Parathyroid adenoma (tissue), 2 donors: ENCODE results near the gene CHCHD1.
"Not testable (repeated sequence)": the region's sequence is repeated elsewhere in the genome, so short reads cannot be mapped to it uniquely, and the experiment has no call there.

Experiments
- H2AFZ ChIP-seq: fragments of 300-600 bp; sonication (generic); one replicate; pipeline ENCODE4 v1.7.0; 2017; ENCODE audit warnings: antibody characterized with exemption, mild to moderate bottlenecking
- H3K27ac ChIP-seq: fragments of 300-600 bp; sonication (generic); one replicate; pipeline ENCODE4 v1.7.0; 2017
- H3K27me3 ChIP-seq: fragments of 300-600 bp; sonication (generic); one replicate; pipeline ENCODE4 v1.7.0; 2017; ENCODE audit warnings: low read length; ENCODE audit not compliant: control insufficient read depth, insufficient read depth
- H3K36me3 ChIP-seq: fragments of 300-600 bp; sonication (generic); one replicate; pipeline ENCODE4 v1.7.0; 2017; ENCODE audit warnings: low read length; ENCODE audit not compliant: control insufficient read depth, insufficient read depth
- H3K4me1 ChIP-seq: fragments of 300-600 bp; sonication (generic); one replicate; pipeline ENCODE4 v1.7.0; 2017; ENCODE audit warnings: control low read depth
- H3K4me2 ChIP-seq: fragments of 300-600 bp; sonication (generic); one replicate; pipeline ENCODE4 v1.7.0; 2017; ENCODE audit warnings: low read length
- H3K4me3 ChIP-seq: fragments of 300-600 bp; sonication (generic); one replicate; pipeline ENCODE4 v1.7.0; 2017; ENCODE audit warnings: low read depth, low read length
- H3K79me2 ChIP-seq: fragments of 300-600 bp; sonication (generic); one replicate; pipeline ENCODE4 v1.7.0; 2017; ENCODE audit warnings: control low read depth
- H3K9ac ChIP-seq: fragments of 300-600 bp; sonication (generic); one replicate; pipeline ENCODE4 v1.7.0; 2017; ENCODE audit warnings: mild to moderate bottlenecking
- H3K9me3 ChIP-seq: fragments of 300-600 bp; sonication (generic); one replicate; pipeline ENCODE4 v1.7.0; 2017; ENCODE audit warnings: low read length; ENCODE audit not compliant: control insufficient read depth
- CTCF ChIP-seq: fragments of 300-600 bp; sonication (generic); IDR thresholded peaks from one replicate; pipeline ENCODE4 v1.7.0; 2017; ENCODE audit warnings: antibody characterized with exemption, mild to moderate bottlenecking
- donor health status: primary hyperparathyroidism.

CHCHD1 gene

GRCh38 chr10:73785721-73786511, 4.1 kb downstream of the CHCHD1 start:
- Histone ChIP-seq H3K27ac (peak overlapping the region; percentile 82), H3K9me3 (no peaks in the 10 kb centered on the region), H3K9ac (peak overlapping the region; percentile 21), H3K79me2 (peaks cover 27% of the 10 kb centered on the region), H3K4me3 (peak overlapping the region; percentile 66), H3K4me1 (peaks cover 19% of the 10 kb centered on the region), H3K36me3 (no peaks in the 10 kb centered on the region), H2AFZ (peak overlapping the region; percentile 61), H3K4me2 (peak overlapping the region; percentile 83), H3K27me3 (no peaks in the 10 kb centered on the region)
- TF ChIP-seq CTCF = no peak

DNA sequence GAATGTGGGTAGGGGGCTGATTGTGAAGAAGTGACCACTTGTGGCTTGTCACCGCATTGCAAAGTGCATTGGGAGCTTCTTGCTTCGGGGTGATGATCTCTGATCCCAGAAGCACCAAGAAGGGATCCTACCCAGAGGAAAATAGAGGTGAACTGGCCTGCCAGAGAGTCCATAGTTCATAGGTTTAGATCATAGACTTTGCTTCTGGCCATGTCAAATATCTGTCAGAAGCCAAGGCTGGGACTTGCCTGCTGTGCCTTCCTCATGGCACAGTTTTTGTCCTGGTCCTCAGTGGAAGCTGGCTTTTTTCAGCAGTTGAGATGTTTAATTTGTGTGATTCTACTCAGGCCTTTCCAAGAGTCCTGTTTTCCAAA, 4.7 kb downstream of the CHCHD1 start:
- Histone ChIP-seq H3K4me1 (peaks cover 19% of the 10 kb centered on the region), H3K27ac (peak overlapping the region; percentile 82)

DNA sequence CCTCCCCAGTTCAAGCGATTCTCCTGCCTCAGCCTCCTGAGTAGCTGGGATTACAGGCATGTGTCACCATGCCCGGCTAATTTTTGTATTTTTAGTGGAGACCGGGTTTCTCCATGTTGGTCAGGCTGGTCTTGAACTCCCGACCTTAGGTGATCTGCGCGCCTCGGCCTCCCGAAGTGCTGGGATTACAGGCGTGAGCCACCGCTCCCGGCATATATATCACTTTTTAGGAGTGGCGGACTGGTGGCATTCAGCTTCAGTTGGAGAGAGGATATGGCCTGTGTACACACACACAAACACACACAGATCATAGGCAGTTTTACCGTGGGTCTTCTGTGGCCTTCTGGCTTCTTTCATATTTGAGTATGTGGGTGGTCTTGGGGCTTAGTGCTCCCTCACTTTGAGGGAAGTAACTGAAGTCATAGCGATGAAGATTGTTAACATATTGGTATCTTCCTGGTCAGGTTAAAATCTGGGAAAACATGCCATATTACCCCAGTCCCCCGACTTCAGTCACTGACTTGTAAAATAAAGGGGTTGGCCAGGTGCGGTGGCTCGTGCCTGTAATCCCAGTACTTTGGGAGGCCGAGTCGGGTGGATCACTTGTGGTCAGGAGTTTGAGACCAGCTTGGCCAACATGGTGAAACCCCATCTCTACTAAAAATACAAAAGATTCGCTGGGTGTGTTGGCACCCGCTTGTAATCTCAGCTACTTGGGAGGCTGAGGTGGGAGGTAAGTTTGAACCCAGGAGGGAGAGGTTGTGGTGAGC, 5.4 kb downstream of the CHCHD1 start:
- H3K79me2 ChIP-seq = peaks cover 27% of the 10 kb centered on the region
- H3K4me3 ChIP-seq, H2AFZ ChIP-seq, H3K27me3 ChIP-seq, H3K36me3 ChIP-seq, H3K9me3 ChIP-seq, H3K27ac ChIP-seq, H3K9ac ChIP-seq: not testable (repeated sequence)
- H3K4me2 ChIP-seq = peak overlapping the region; percentile 83
- peaks cover 19% of the 10 kb centered on the region for H3K4me1 ChIP-seq

More for the DNA sequence above, 4.7 kb downstream of the CHCHD1 start:
- Histone ChIP-seq H2AFZ (no peak overlapping the region), H3K4me3 (peak overlapping the region; percentile 66), H3K9ac (no peak overlapping the region), H3K4me2 (peak overlapping the region; percentile 83), H3K9me3 (no peaks in the 10 kb centered on the region), H3K27me3 (no peaks in the 10 kb centered on the region), H3K79me2 (peaks cover 27% of the 10 kb centered on the region), H3K36me3 (no peaks in the 10 kb centered on the region)
- TF ChIP-seq CTCF = no peak

DNA sequence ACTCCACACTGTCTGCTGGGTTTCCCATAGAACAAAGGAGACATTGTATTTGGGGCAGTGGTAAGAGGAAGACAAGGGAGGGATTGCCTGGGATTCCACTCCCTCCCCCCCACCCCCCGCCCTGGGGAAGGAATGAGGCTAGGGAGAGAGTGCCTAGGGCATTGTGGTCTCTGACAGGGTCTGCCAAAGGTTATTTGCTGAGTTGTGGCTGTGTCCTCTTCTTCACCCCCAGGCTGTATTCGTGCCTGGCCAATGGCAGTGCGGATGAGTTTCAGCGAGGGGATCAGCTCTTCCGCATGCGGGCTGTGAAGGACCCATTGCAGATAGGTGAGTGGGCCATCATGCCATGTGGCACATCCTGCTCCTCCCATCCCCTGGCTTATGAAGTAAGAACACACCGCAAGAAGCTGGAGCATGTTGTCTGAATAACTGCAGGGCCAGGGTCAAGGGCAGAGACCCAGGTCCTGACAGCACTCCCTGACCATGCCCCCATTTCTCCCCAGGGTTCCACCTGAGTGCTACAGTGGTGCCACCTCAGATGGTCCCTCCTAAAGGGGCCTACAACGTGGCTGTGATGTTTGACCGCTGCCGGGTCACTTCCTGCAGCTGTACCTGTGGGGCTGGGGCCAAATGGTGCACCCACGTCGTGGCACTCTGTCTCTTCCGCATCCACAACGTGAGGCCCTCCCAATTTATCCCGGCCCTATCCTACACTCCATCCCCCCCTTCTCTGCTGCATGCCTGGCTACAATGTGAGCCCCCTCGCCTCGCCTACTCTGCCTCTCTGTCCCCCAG, 7.2 kb downstream of the CHCHD1 start:
- Histone ChIP-seq H3K36me3 (no peaks in the 10 kb centered on the region), H3K9ac (no peak overlapping the region), H3K27ac (no peak overlapping the region), H3K27me3 (no peaks in the 10 kb centered on the region), H3K9me3 (no peaks in the 10 kb centered on the region), H2AFZ (no peak overlapping the region), H3K4me3 (no peak overlapping the region), H3K4me1 (peaks cover 14% of the 10 kb centered on the region), H3K79me2 (peaks cover 25% of the 10 kb centered on the region), H3K4me2 (no peak overlapping the region)
- TF ChIP-seq CTCF = no peak

GRCh38 chr10:73789659-73790055, 7.8 kb downstream of the CHCHD1 start:
- H2AFZ ChIP-seq = no peak overlapping the region
- H3K27ac ChIP-seq = no peak overlapping the region
- peaks cover 13% of the 10 kb centered on the region for H3K4me1 ChIP-seq
- TF ChIP-seq CTCF = no peak
- no peak overlapping the region for H3K4me3 ChIP-seq
- no peak overlapping the region for H3K4me2 ChIP-seq
- H3K9me3 ChIP-seq = no peaks in the 10 kb centered on the region
- no peak overlapping the region for H3K9ac ChIP-seq
- no peaks in the 10 kb centered on the region for H3K27me3 ChIP-seq
- H3K79me2 ChIP-seq = peaks cover 25% of the 10 kb centered on the region
- no peaks in the 10 kb centered on the region for H3K36me3 ChIP-seq
